ENCODE measurements around the gene DDX18. TPM values are rescaled to one million over a fixed set of nuclear protein-coding genes. Genes with fewer than 3 reads are reported as not detected.
A peak's percentile ranks its signal among the peaks of the same experiment; 100 is the strongest.

Gene DDX18
- polyA plus RNA-seq (50.1 to 73.4 TPM (median 51.8 TPM) in 3 replicates), polyA minus RNA-seq (22.2 to 64.2 TPM (median 45.8 TPM) in 3 replicates)
- polyA plus RNA-seq (2011; ENCODE audit: low read depth): 64.3 TPM
- polyA plus RNA-seq (2011; cell fraction: cytosol; rRNA removed): 25.1 and 52.7 TPM in 2 replicates
- 54.6 and 63.3 TPM in 2 replicates for polyA plus RNA-seq (2011; cell fraction: nucleus; rRNA removed)
- 48.3 and 53.6 TPM in 2 replicates for polyA plus RNA-seq (2012; ENCODE audit: low replicate concordance)
- 25.7 TPM for polyA minus RNA-seq (2011; cell fraction: cytosol; rRNA and poly(A)+ RNA removed)
- polyA minus RNA-seq (2011; cell fraction: nucleus; rRNA and poly(A)+ RNA removed): 23.5 and 47.9 TPM in 2 replicates

DNA sequence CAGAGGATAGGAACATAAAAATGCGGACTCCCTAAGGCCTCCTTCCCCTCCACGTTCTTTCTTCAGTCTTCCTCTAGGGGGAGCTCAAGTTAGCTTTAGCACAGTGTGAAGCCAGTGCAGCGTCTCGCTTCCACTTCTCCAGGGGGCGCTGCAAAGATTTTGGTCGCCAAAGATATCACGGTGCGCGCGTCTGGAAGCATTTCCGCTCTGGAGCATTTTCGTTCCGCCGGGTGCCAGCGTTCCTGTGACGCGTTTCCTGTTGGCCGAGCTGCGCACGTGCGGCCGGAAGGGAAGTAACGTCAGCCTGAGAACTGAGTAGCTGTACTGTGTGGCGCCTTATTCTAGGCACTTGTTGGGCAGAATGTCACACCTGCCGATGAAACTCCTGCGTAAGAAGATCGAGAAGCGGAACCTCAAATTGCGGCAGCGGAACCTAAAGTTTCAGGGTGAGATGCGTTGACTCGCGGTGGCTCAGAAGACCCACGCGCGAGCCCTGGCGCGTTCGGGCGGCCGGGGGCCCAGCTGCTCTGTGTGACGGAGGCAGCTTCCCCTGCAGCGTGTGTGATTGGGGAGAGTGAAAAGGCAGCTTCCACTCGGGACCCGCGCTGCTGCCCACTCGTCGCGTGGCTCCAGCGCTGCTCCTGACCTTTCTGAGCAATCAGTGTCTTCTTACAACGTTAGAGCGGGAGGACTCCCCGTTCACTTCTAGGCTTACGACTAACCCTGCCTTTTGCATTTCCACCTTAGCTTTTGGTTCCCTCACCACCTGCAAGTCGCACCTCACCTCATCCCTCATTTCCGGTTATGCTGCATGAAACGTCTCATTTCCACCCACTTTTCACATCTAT lies at the start of gene DDX18:
DDX18 (plus strand) TSS at position 275 of the 848 bp plus-strand sequence; CDS start at position 362, 87 bp downstream.
- peaks cover 8 to 9% of the 10 kb centered on the region in 2 experiments for H3K36me3 ChIP-seq (ENCODE audit: control insufficient read depth in 2 of 2, extremely low read depth in 1 of 2, insufficient read depth in 2 of 2, low read length in 2 of 2)
- peak within 1 kb of the TSS; percentile 41 for H3K4me2 ChIP-seq (ENCODE audit: control insufficient read depth, extremely low read depth, insufficient read depth, low read depth, low read length)
- FAIRE-seq (peak; percentile 86), DNase-seq (ENCODE audit: low read depth, low spot score) (peak; percentile 72)
- TF ChIP-seq EZH2 (IDR thresholded peaks at IDR 0.05; ENCODE audit: low read length): no peak
- TF ChIP-seq, protein P1, sequence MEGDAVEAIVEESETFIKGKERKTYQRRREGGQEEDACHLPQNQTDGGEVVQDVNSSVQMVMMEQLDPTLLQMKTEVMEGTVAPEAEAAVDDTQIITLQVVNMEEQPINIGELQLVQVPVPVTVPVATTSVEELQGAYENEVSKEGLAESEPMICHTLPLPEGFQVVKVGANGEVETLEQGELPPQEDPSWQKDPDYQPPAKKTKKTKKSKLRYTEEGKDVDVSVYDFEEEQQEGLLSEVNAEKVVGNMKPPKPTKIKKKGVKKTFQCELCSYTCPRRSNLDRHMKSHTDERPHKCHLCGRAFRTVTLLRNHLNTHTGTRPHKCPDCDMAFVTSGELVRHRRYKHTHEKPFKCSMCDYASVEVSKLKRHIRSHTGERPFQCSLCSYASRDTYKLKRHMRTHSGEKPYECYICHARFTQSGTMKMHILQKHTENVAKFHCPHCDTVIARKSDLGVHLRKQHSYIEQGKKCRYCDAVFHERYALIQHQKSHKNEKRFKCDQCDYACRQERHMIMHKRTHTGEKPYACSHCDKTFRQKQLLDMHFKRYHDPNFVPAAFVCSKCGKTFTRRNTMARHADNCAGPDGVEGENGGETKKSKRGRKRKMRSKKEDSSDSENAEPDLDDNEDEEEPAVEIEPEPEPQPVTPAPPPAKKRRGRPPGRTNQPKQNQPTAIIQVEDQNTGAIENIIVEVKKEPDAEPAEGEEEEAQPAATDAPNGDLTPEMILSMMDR (optimal IDR thresholded peaks at IDR 0.05 in 1 of 3, IDR thresholded peaks at IDR 0.05 in 1 of 3, conservative IDR thresholded peaks at IDR 0.05 in 1 of 3; ENCODE audit: extremely low read depth in 1 of 3, insufficient read depth in 2 of 3, low read length in 3 of 3): peak; percentile 97 to 100 (median 99)
- H3K9me1 ChIP-seq (ENCODE audit: control insufficient read depth, extremely low read depth, insufficient read depth, low read length): no peaks in the 10 kb centered on the region
- no peaks in the 10 kb centered on the region for H3K27me3 ChIP-seq (ENCODE audit: control insufficient read depth, extremely low read depth, insufficient read depth, low read length)
- peak within 1 kb of the TSS; percentile 89 for H3K27ac ChIP-seq (ENCODE audit: control insufficient read depth, insufficient read depth, low read length)
- H3K4me3 ChIP-seq (ENCODE audit: control insufficient read depth in 2 of 3, extremely low read depth in 1 of 3, insufficient read depth in 2 of 3, low read depth in 1 of 3, low read length in 3 of 3): peak within 1 kb of the TSS; percentile 67 to 99 (median 88)
- peaks cover 6% of the 10 kb centered on the region for H3K4me1 ChIP-seq (ENCODE audit: control insufficient read depth, extremely low read depth, insufficient read depth, low read length)
- peak within 1 kb of the TSS; percentile 92 for H2AFZ ChIP-seq (ENCODE audit: control insufficient read depth, low read length)
- dilution Hi-C loops (cut with MboI; ENCODE audit: extremely low pct_ligation_motif_present, low sequenced_read_pairs): no loop called here
- H3K9me3 ChIP-seq (ENCODE audit: control insufficient read depth, low read depth, low read length): no peaks in the 10 kb centered on the region
- H3K9ac ChIP-seq (ENCODE audit: control insufficient read depth, extremely low read depth, insufficient read depth, low read length): peak within 1 kb of the TSS; percentile 87
- H4K20me1 ChIP-seq (ENCODE audit: control insufficient read depth, extremely low read depth, insufficient read depth, low read length): peaks cover 4% of the 10 kb centered on the region
- peaks cover 34% of the 10 kb centered on the region for H3K79me2 ChIP-seq (ENCODE audit: control insufficient read depth, insufficient read depth, low read length)

DNA sequence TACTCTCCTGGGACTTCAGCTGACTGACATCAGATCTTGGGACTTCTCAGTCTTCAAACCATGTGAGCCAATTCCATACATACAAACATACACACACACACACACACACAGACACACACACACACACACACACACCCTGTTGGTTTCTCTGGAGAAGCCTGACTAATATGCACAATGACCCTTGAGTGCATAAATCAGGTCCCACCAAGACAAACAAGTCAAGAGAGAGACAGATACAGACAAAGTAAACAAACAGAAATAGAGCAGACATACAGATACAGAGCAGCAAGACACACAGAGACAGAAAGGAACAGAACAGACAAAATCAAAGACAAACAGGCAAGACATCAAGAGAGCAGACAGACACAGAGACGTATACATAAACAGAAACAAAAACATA lies 43.8 kb upstream of the DDX18 start:
- Histone ChIP-seq H4K20me1 (ENCODE audit: control insufficient read depth, extremely low read depth, insufficient read depth, low read length) (no peaks in the 10 kb centered on the region), H3K4me2 (ENCODE audit: control insufficient read depth, extremely low read depth, insufficient read depth, low read depth, low read length) (no peak overlapping the region), H3K27ac (ENCODE audit: control insufficient read depth, insufficient read depth, low read length) (no peak overlapping the region), H3K79me2 (ENCODE audit: control insufficient read depth, insufficient read depth, low read length) (no peaks in the 10 kb centered on the region), H3K4me1 (ENCODE audit: control insufficient read depth, extremely low read depth, insufficient read depth, low read length) (no peaks in the 10 kb centered on the region), H3K9me3 (ENCODE audit: control insufficient read depth, low read depth, low read length) (no peaks in the 10 kb centered on the region), H3K36me3 (ENCODE audit: control insufficient read depth in 2 of 2, extremely low read depth in 1 of 2, insufficient read depth in 2 of 2, low read length in 2 of 2) (no peaks in the 10 kb centered on the region), H3K9ac (ENCODE audit: control insufficient read depth, extremely low read depth, insufficient read depth, low read length) (no peak overlapping the region), H2AFZ (ENCODE audit: control insufficient read depth, low read length) (no peak overlapping the region), H3K27me3 (ENCODE audit: control insufficient read depth, extremely low read depth, insufficient read depth, low read length) (no peaks in the 10 kb centered on the region), H3K9me1 (ENCODE audit: control insufficient read depth, extremely low read depth, insufficient read depth, low read length) (no peaks in the 10 kb centered on the region), H3K4me3 (ENCODE audit: control insufficient read depth in 2 of 3, extremely low read depth in 1 of 3, insufficient read depth in 2 of 3, low read depth in 1 of 3, low read length in 3 of 3) (no peak overlapping the region)
- dilution Hi-C loops (cut with MboI; ENCODE audit: extremely low pct_ligation_motif_present, low sequenced_read_pairs): no loop called here
- TF ChIP-seq, protein P1 (optimal IDR thresholded peaks at IDR 0.05 in 1 of 3, IDR thresholded peaks at IDR 0.05 in 1 of 3, conservative IDR thresholded peaks at IDR 0.05 in 1 of 3; ENCODE audit: extremely low read depth in 1 of 3, insufficient read depth in 2 of 3, low read length in 3 of 3): no peak
- no peak for TF ChIP-seq EZH2 (IDR thresholded peaks at IDR 0.05; ENCODE audit: low read length)
- FAIRE-seq: no peak
- no peak for DNase-seq (ENCODE audit: low read depth, low spot score)

All from keratinocyte (primary cell).